Fibroblast of mammary gland (primary cell): ENCODE measurements around the gene DCLK1.

Source experiments
- DNase-seq: peaks from one replicate; pipeline ENCODE4 v3.0.0-alpha.2; 2010; ENCODE audit warnings: low read depth
- H3K4me3 ChIP-seq: 2 replicates; pipeline ENCODE4 v1.5.1; 2011; ENCODE audit warnings: low read depth, mild to moderate bottlenecking, low read length, moderate library complexity; ENCODE audit not compliant: control insufficient read depth
- CTCF ChIP-seq: conservative IDR thresholded peaks from 2 replicates; pipeline ENCODE4 v1.5.1; 2011; ENCODE audit warnings: low read depth, low read length, inconsistent platforms; ENCODE audit not compliant: control insufficient read depth, insufficient read depth

DCLK1 gene

GRCh38 chr13:35888981-35889380 lies 242.2 kb downstream of the DCLK1 start:
- no peak for DNase-seq
- no peak overlapping the region for H3K4me3 ChIP-seq
- TF ChIP-seq CTCF = no peak

DNA sequence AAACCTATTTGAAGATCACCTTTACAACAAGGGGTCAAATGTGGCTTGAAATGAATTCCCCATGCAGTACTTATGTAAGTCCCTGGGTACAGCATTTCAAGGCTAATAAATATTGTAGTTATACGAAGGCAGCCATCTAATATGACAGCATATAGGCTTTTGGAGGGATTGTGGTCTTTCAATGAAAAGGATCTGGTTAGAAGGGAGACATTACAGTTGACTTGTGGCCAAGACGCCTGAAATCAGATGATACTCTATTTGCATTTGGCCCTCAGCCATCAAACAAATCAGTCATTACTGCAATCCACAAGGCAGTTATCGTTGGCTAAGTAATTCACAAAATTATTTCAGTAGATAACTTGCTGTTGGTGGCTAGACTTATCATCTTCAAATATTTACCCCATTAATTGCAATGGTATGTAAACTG lies 242.7 kb downstream of the DCLK1 start:
- peak; percentile 59 for DNase-seq
- no peak for TF ChIP-seq CTCF
- H3K4me3 ChIP-seq = no peak overlapping the region

DNA sequence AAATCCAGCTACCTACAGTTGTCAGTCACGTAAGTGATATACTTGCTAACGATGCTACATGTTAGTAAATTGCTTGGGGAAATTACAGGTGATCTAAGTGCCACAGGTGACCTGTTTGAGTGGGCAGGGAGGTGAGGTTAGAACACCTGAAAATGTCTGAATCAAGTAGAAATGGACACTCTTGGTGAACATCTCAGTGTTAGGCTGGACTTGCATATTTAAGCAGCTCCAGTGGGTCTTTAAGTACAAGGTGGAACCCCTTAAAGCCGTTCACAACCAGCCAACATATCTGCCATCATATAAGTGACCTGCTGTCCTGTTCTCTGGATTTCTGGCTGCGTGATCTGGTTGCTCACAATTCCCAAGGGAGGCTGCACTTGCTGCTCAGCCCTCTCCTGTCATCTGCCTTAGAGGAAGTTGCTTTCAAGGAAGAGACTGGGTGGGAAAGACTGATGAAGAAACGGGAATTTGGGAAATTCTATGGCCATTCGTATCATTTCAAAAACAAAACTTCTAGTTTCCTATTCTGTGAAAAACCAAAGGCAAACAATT lies 244.0 kb downstream of the DCLK1 start:
- no peak overlapping the region for H3K4me3 ChIP-seq
- TF ChIP-seq CTCF = no peak
- DNase-seq = no peak

GRCh38 chr13:35886332-35887114 lies 244.7 kb downstream of the DCLK1 start:
- TF ChIP-seq CTCF = no peak
- H3K4me3 ChIP-seq = no peak overlapping the region
- DNase-seq = no peak

DNA sequence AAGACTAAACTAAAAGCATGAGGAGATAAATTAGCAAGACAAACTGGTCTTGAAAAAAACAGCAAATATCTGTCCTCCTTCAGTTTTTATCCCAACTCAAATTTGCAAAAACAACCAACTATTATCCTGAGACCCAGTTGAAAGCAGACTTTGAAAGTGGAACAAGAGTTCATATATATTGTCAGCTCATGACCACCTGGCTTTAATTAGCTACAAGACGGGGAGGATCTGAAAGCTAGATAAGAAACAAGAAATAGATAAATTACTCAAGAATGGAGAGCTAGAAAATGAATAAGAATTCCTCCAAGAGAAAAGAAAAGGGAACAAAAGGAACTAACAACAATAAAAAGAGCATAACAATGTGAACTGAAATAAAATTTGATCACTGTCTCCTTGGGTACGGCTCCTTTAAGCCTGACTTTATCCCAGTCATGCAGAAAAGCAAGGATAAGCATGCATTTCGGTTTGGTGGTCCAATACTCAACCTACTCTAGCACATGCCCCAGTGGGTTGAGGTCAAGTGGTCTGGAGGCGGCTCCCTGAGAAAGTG lies 246.9 kb downstream of the DCLK1 start:
- TF ChIP-seq CTCF = no peak
- H3K4me3 ChIP-seq = no peak overlapping the region
- peak; percentile 30 for DNase-seq

GRCh38 chr13:35882722-35883497 lies 248.3 kb downstream of the DCLK1 start:
- H3K4me3 ChIP-seq = no peak overlapping the region
- DNase-seq = no peak
- no peak for TF ChIP-seq CTCF
